GM18873 (cell line): ENCODE measurements around the gene FGFR2.

ENCODE experiments used
- ATAC-seq: cut with Tn5 transposase; IDR thresholded peaks from one replicate; pipeline ENCODE4 v1.9.1; 2021; ENCODE audit warnings: mild to moderate bottlenecking, moderate library complexity, moderate number of reproducible peaks; ENCODE audit not compliant: unreplicated experiment, low FRiP score

The FGFR2 gene

DNA sequence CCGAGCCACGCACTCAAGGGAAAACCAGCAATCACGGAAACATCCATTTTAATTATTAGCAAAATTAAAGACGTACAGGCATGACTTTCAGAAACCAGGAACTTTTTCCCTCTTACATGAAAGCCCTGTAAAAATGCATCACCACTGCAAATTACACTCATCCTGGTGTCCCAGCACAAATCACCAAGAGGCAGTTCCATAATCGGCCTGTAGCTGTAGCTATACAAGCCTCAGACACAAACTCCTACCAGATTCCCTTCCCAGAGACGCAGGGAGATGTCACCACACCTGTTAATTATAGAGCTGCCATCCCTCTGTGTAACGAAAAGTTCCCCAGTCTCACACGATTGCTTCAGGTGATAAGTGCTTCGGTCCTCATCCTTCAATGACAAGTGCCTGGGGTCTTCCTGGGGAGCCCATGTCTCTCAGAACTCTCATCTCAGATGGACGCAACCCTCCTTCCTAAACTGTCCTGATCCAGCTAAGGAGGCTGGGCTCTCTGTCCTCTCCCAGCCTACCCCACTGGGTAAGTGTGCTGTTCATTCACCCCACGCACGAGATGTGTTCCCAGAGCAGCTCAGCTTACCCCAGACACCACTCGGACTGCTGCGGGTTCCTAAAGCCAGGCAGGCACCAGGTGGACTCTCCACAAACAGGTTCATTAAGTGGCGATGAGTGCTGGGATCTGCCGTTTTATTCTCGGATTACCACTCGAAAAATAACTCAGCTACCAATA, 5.9 kb downstream of the FGFR2 start:
- no peak for ATAC-seq

DNA sequence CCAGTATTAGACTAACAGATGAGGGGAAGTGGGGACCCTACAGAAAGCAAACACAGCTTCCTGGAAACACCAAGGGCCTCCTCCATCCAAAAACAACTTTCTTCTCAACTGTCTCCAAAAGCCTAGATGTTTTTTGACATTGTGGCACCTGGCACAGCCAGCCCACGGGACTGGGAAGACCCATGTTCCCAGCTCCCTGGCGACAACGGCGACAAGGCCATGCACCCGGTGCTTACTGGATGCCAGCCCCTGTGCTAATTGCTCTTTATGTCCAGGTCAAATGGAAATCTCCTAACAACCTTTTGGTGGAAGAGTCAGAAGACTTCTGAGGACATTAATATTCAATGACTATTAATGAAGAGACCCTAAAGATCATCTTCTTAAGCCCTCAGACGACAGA, 7.1 kb downstream of the FGFR2 start:
- ATAC-seq, result no peak

DNA sequence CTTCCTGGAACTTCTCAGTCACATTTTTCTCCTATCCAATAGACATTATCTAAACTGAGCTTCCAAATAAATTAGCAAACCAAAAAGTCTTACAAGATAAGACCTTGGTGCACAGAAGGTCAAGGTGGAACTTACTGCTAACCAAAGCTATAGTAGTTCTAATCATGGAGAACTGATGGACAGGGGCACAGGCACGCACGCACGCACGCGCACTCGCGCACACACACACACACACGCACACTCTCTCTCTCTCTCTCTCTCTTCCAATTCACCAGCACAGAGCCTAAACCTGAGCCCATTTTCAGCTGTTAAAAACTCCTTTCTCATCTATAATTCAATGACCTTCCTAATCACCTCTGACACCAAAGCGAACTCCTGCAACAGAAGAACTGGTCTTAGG, 7.5 kb downstream of the FGFR2 start:
- no peak for ATAC-seq

DNA sequence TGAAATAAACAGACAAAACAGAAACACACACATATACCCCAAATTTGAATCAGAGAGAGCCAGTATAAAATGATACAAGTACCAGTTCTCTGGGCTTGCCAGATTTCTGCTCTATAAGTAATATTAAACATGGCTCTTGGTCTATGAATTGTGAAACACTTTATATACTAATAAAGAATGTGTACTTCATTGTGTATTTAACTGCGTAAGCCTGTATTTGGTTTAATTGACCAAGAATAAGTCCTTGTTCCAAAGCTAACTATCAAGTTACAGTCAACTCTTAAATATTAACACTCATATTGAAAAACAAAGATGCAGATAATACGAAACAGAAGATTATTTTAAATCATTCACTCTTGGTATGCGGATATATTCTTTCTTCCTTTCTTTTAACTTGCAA, 8.7 kb downstream of the FGFR2 start:
- ATAC-seq, result no peak

DNA sequence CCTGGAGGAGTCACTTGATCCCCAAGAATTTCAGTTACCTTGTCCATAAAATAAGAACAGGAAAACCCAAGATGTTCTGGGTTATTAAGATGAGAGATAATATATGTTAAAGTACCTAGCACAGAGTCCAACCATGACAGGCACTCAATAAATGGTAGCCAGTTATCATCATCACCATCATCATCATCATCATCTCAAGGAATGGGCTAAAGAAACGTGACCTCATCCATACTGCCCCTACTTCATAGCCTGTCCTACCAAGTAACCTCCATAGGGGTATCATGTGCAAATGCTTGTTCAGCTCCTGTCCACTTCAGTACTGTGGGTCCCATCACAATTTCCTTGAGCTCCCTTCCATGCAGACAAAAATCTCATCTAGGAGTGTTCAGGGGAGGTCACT, 14.4 kb downstream of the FGFR2 start:
- no peak for ATAC-seq

DNA sequence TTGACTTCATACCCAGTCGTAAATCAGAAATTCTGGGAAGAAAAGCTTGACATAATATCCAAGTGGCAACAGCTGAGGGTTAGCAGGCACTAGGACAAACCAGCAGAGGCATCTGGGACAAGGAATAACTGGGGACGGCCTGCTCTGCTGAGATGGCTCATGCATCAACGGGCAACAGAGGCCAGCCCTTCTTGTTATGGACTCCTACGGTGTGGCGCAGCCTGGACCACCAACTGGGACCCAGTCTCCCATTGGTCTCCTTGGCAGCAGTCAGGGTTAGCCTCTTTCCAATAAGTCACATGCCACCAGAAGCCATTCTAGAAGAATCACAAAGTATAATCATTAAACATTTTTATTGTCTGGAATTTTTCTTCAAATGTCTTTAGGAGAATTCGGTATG, 15.0 kb downstream of the FGFR2 start:
- ATAC-seq, result no peak

DNA sequence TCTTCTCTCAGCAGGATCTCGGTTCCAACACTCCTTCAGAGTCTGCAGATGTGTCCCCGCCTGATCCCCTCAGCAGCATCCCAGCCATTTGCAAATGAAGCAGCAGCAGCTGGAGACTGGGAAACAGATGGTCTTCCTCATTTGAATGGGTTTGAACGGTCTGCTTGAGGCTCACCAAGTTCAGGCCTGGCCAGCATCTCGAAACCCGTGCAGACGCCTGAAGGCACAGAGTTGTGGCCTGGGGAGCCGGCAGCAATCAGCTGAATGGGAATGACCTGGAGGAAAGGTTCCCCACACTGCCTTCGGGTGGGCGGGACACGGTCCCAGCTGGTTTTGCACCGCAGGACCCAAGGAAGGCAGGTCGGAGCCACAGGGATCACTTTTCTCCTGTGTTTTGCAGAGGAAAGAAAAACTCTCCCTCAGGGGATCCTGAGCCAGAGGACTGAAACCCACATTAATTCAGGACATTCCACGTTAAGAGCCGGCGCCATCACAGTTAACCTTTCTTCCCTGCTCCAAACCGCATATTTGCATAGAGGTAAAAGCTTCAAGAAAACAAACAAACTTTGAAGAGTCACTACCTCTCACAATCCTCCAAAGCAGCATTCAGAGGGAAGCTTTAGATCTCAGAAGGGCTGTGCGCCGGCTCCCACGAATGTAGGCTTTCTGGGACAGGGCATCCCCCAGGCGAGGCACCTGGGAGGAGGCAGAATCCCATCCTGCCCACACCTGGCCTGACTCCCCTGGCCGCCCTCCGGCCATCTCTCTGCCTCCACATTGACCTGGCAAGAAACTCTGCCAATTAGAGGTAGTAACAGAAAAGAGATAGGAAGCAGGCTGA, 17.7 kb downstream of the FGFR2 start:
- no peak for ATAC-seq

DNA sequence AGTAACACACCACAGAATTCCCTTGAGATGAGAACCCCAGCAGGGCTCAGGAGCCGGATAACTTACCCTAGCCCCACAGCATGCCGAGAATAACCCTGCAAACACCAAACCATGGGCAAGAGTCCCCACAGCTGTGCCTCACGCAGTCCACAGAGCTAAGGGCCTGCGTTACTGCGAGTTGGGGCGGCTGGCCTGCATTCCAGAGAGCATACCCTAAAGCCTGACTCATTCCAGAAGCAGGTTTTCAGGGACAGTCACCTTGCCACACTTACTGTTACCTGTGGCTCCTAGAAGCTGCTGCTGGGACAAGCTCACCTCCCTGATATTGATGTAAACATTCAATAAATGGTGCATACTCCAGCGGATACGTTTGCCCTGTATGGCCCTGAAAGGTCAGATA, 18.6 kb downstream of the FGFR2 start:
- ATAC-seq, result no peak

DNA sequence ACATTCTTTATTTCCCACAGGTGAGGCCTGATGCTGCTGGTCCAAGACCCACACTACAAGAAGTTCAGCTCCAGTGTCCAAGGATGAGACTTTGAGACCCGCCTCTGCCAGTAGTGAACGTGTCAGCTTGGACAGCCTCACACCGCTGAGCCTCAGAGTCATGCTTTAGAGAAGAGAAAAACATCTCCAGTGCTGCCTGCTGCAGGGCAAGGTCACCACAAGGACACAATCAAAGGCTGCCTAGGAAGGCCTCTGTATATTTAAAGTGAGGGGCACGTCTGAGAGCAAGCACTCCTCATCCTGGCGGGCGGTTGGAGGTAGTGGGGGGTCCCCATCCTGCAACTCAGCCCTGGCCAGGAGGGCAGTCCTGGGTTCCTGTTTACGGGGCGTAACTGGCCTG, 19.3 kb downstream of the FGFR2 start:
- ATAC-seq, result no peak

DNA sequence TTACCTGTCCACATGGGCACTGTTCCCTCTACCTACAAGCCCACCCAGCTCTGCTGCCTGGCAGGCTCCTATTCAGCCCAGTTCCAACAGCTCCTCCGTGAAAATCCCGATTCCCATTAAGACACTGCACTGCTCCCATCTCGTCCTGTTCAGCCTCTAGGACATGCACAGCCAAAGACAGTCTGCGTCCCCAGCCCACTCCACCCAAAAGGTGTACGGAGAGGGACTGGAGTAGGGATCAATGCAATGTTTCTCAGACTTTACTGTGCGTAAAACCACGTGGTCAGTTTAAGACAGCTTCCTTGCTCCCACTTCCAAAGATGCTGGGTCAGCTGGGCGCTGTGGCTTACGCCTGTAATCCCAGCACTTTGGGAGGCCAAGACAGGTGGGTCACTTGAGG, 19.9 kb downstream of the FGFR2 start:
- ATAC-seq, result no peak

DNA sequence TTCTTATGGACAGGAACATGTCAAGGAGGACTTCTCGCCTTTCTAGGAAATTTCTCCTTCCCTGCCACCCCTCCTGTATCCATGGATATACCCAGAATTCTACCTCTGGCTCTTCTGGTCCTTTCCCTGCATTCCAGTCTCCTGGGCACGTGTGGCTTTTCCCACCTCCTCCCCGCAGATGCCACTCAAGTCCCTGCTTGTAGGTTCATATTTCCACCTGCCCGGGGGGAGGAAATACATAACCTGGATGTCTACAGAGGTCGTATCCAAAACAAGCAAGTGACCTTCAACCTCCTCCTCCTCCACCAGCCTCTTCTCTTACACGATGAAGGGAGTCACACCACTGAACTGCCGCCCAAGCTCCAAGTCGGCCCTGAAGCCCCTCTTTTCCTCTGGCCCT, 20.7 kb downstream of the FGFR2 start:
- no peak for ATAC-seq

DNA sequence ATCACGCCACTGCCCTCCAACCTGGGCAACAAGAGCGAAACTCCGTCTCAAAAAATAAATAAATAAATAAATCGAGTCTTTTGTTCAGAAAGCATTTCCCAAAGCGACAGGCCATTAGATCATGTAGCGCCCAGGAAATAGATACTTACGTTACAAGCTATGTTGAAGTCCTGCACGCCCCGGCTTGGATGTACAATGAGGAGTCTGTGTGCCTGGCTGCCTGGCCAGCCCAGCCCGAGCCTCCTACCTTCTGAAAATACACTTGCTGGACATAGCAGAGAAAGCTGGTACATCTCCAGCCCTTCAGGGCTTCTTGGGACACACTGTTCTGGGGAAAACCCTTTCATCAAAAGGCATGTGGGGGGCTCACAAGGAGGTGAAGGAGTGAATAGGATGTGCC, 22.1 kb downstream of the FGFR2 start:
- ATAC-seq, result no peak

DNA sequence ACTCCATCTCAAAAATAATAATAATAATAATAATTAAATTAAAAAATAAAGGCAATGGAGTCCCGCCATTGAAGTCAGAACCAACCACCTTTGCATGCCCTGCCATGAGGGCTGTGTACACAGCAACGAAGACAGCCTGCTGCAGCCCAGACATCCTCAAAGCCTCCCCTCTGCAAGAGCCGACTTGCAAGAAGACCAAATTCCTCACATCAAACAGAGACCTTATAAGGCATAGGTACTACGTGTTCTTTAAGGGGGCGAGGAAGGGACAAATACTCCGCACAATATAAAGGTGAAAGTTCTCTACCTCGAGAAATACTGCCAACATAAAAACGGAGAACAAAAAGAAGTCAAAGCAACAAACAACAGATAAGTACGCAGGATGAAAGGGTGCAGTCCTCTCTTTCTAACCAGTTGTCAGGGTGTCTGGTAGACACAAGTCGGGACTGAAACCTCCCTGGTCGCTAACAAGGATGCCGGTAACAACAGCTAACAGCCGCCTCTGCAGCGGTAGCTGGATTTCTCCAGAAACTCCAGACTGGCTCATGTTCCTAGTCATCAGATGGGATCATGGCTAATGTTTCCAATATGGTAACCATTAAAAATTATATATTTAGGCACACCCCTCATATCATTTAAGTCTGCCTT, 23.6 kb downstream of the FGFR2 start:
- no peak for ATAC-seq

DNA sequence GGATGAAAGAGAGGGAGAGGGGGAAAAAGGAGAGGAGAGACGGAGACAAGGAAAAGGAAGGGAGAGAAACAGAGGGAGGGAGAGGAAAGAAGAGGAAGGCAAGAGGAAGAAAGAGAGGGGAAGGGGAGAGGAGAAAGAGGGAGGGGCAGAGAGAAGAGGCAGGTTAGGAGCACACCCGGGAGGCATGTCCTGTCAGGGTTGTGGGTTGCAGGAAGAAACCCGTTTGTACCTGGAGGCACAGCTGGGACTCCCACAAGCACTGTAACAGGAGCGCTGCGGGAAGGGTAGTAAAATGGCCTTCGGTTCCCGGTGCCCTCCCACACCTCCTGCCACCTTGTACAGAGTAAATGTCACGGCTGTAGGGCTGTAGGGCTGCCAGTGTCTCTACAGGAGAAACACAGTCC, 24.7 kb downstream of the FGFR2 start:
- ATAC-seq, result no peak

DNA sequence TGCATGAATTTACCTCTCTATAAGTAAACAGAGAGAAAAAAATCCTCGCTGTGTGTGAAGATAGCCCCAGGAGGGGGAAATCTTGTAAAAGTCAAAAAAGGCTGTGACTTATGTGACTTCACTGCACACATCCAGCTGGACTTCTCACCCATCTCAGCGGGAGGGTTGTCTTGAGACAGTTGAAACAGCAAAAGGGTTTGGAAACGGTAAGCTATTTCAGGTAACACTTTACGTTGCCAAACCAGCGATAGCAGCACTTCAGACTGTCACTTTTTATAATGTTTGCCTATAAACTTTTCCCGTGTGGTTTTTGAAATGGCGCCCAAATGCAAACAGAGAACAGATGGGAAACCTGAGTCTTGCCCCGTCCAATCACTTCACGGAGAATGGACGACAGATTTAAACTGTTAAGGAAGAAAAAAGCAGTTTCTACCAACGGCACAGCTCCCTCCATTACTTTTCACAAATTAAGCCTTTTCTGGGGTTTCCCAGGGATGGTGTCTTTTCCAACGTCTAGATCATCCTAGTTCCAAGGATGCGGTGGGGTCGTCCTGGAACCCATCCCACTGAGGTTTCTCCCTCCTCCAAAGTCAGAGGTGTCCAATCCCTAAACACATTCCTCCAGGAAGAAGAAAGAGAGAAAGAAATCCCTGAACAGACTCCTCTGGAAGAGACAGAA, 25.2 kb downstream of the FGFR2 start:
- no peak for ATAC-seq

DNA sequence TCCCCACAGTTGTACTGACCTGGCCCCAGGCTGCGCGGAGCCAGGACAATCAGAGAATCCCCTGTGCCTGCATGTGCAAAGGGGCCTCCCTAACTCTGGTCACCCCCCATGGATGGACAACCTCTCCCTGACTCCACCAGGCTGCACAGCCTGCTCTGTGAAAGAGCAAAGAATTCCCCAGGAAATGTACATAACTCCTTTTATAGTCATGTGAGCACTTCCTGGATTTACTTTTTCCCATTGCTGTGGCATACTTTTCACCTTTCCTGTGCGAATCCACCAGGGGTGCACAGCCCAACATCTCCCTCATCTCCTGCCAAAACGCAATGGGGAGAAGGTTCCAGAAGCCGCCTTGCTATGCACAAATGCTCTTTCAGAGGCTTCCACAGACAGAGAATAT, 27.9 kb downstream of the FGFR2 start:
- no peak for ATAC-seq

DNA sequence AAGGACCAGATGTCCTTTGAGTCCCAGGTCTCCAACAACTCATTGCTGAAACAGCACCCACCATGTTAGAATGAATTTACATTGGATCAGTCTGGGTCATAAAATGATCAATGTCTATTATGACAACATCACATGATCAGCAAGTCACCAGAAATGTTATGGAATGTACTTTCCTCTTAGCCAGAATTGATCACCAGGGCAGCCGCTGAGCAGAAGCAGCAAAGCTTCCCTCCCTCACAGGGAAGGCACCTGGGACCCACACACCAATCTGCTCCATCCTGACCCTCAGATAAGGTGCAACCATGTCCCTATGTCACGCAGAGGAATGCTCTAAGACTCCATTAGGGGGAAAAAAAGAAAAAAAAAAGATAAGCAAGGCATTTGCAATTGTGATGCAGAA, 30.0 kb downstream of the FGFR2 start:
- no peak for ATAC-seq

DNA sequence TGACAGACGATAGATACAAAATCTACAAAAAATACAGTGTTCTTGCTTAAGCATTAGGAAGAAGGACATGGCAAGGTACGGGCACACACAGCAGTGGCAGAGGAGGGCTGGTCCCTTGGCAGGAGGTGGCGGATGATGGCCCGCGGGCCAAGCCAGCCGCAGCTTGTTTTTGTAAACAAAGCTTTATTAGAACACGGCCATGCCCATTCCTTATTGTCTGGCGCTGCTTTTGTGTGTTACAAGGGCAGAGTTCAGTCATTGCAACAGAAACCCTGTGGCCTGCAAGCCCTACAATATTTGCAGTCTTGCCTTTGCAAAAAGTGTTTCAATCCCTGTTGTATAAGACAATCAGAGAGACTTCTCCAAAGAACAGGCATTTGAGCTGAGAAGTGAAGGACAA, 30.7 kb downstream of the FGFR2 start:
- no peak for ATAC-seq

DNA sequence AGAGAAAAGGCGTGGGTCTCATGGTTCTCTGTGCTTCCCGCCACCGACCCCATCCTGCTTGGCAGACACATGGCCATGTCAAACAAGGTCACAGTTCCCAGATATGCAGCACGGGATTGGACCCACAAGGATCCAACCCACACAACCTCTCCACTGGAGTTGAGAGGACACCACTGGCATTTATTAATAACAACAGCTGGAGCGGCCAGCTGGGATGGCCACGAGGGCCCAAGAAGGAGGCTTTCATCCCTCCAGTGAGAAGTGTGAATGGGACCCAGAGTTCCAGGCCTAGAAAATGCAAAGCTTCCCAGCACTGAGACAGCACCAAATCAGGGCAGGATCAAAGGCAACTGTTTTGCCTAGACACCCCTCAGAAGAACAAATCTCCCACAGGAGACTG, 31.5 kb downstream of the FGFR2 start:
- no peak for ATAC-seq

DNA sequence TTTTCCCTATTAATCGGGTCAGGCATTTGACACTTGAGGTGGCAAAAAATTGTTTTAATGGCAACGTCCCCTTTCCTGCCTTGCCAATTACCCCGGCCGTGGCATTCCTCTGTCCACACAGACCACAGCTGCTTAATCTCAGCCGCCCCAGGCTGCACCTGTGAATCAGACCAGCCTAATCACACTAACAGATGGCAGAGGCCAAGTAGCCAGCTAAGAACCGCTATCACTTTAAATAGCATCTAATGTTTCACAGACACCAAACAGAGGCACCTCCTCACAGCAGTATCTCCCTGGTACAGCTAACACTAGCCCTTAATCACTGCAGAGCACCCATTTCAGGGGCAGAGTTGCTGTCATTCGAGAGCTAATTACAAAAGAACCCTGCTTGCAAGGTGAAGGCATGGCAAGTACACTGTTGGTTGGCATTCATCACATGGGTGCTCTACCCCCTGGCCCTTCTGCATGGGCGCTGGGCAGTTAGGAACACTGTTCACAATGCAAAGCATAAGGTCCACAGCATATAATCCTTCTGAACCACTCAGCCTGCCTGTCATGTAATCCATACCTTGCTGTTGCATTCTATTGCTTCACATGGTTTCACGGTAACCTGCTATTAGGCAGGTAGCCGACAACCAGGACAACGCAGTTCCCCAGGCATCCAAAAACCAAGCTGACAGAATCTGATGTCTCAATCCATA, 38.8 kb downstream of the FGFR2 start:
- ATAC-seq, result no peak
